WTC11 (cell line): ENCODE measurements around the gene ZDHHC14.

ENCODE experiments used
- CBFB ChIP-seq: sonication (generic); formaldehyde crosslinking; IDR thresholded peaks from 2 replicates; pipeline ENCODE4 v1.8.1; 2022; ENCODE audit warnings: mild to moderate bottlenecking, low read depth, missing genetic modification reagents
- GABPB1 ChIP-seq: sonication (generic); formaldehyde crosslinking; IDR thresholded peaks from 2 replicates; pipeline ENCODE4 v1.8.1; 2023; ENCODE audit warnings: mild to moderate bottlenecking, missing genetic modification reagents
- JUN ChIP-seq: sonication (generic); formaldehyde crosslinking; IDR thresholded peaks from 2 replicates; pipeline ENCODE4 v1.8.0; 2023; ENCODE audit warnings: mild to moderate bottlenecking, missing genetic modification reagents
- MYBL2 ChIP-seq: sonication (generic); formaldehyde crosslinking; IDR thresholded peaks from 2 replicates; pipeline ENCODE4 v1.8.1; 2023; ENCODE audit warnings: mild to moderate bottlenecking, moderate library complexity, missing genetic modification reagents
- SMAD4 ChIP-seq: sonication (generic); formaldehyde crosslinking; IDR thresholded peaks from 2 replicates; pipeline ENCODE4 v1.8.0; 2022; ENCODE audit warnings: mild to moderate bottlenecking, missing genetic modification reagents
- ZNF138 ChIP-seq: sonication (generic); formaldehyde crosslinking; conservative IDR thresholded peaks from 2 replicates; pipeline ENCODE4 v1.8.1; 2022; ENCODE audit warnings: mild to moderate bottlenecking, moderate library complexity, missing genetic modification reagents
- TF ChIP-seq, protein P1 (sequence below): sonication (generic); formaldehyde crosslinking; IDR thresholded peaks from 2 replicates; pipeline ENCODE4 v1.8.1; 2023; ENCODE audit warnings: mild to moderate bottlenecking, missing genetic modification reagents, borderline replicate concordance
- TF ChIP-seq, protein P2 (sequence below): fragments of 200-600 bp; IDR thresholded peaks from 2 replicates; pipeline ENCODE4 v1.8.0; 2022; ENCODE audit warnings: antibody characterized with exemption
- TF ChIP-seq, protein P3 (sequence below): sonication (generic); formaldehyde crosslinking; IDR thresholded peaks from 2 replicates; pipeline ENCODE4 v1.8.0; 2022; ENCODE audit warnings: mild to moderate bottlenecking, missing genetic modification reagents
- TF ChIP-seq, protein P4 (sequence below): sonication (generic); formaldehyde crosslinking; IDR thresholded peaks from 2 replicates; pipeline ENCODE4 v1.8.0; 2022; ENCODE audit warnings: mild to moderate bottlenecking, missing genetic modification reagents
- TF ChIP-seq, protein P5 (sequence below): sonication (generic); formaldehyde crosslinking; IDR thresholded peaks from 2 replicates; pipeline ENCODE4 v1.8.1; 2022; ENCODE audit warnings: low read depth, mild to moderate bottlenecking, moderate library complexity, missing genetic modification reagents, borderline replicate concordance

DNA sequence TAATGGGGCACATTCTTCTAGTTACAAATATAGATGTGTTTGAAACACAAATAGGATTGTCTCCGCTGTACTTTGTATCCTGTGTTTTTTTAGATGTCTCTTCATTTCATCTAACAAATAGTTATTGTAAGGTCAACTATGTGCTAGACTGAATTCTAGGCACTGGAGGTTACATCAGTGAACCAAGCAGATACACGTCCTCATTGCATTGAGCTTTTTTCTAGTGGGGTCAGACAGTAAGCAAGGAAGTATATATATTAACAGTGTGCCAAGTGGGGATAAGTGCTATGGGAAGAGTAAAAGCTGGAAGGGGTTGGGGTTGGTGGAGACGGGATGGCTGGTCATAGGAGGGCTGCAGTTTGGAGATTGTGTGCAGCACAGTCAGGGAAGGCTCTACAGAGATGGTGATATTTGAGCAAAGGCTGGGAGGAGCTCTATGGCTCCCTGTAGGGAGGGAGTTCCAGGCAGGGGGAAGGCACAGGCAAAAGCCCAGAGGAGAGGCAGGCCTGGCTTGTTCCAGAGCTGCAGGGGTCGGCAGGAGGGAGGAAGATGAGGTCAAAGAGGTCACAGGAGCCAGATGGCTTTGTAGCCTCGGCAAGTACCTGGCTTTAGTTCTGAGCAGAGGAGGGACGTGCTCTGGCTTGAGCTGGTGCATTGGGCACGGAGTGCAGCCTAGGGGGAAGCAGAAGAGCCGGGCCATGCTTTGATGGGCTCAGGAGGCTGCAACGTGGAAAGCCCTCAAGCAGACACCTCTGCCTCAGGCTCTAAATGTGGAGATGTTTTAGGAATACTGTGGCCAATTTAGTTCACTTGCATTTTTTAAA is 152.3 kb downstream of the ZDHHC14 start:
- TF ChIP-seq, protein P1, sequence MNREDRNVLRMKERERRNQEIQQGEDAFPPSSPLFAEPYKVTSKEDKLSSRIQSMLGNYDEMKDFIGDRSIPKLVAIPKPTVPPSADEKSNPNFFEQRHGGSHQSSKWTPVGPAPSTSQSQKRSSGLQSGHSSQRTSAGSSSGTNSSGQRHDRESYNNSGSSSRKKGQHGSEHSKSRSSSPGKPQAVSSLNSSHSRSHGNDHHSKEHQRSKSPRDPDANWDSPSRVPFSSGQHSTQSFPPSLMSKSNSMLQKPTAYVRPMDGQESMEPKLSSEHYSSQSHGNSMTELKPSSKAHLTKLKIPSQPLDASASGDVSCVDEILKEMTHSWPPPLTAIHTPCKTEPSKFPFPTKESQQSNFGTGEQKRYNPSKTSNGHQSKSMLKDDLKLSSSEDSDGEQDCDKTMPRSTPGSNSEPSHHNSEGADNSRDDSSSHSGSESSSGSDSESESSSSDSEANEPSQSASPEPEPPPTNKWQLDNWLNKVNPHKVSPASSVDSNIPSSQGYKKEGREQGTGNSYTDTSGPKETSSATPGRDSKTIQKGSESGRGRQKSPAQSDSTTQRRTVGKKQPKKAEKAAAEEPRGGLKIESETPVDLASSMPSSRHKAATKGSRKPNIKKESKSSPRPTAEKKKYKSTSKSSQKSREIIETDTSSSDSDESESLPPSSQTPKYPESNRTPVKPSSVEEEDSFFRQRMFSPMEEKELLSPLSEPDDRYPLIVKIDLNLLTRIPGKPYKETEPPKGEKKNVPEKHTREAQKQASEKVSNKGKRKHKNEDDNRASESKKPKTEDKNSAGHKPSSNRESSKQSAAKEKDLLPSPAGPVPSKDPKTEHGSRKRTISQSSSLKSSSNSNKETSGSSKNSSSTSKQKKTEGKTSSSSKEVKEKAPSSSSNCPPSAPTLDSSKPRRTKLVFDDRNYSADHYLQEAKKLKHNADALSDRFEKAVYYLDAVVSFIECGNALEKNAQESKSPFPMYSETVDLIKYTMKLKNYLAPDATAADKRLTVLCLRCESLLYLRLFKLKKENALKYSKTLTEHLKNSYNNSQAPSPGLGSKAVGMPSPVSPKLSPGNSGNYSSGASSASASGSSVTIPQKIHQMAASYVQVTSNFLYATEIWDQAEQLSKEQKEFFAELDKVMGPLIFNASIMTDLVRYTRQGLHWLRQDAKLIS (CRISPR knock-in tag): no peak
- 0 out of 2 replicates have a peak, but pooled peaks have one; percentile 42 for TF ChIP-seq ZNF138
- TF ChIP-seq SMAD4 (CRISPR knock-in tag): no peak
- TF ChIP-seq, protein P2, sequence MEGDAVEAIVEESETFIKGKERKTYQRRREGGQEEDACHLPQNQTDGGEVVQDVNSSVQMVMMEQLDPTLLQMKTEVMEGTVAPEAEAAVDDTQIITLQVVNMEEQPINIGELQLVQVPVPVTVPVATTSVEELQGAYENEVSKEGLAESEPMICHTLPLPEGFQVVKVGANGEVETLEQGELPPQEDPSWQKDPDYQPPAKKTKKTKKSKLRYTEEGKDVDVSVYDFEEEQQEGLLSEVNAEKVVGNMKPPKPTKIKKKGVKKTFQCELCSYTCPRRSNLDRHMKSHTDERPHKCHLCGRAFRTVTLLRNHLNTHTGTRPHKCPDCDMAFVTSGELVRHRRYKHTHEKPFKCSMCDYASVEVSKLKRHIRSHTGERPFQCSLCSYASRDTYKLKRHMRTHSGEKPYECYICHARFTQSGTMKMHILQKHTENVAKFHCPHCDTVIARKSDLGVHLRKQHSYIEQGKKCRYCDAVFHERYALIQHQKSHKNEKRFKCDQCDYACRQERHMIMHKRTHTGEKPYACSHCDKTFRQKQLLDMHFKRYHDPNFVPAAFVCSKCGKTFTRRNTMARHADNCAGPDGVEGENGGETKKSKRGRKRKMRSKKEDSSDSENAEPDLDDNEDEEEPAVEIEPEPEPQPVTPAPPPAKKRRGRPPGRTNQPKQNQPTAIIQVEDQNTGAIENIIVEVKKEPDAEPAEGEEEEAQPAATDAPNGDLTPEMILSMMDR: no peak
- TF ChIP-seq JUN (CRISPR knock-in tag): no peak
- 0 out of 2 replicates have a peak, but pooled peaks have one; percentile 63 for TF ChIP-seq CBFB (CRISPR knock-in tag)
- TF ChIP-seq, protein P3, sequence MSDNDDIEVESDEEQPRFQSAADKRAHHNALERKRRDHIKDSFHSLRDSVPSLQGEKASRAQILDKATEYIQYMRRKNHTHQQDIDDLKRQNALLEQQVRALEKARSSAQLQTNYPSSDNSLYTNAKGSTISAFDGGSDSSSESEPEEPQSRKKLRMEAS (CRISPR knock-in tag): no peak
- TF ChIP-seq, protein P4, sequence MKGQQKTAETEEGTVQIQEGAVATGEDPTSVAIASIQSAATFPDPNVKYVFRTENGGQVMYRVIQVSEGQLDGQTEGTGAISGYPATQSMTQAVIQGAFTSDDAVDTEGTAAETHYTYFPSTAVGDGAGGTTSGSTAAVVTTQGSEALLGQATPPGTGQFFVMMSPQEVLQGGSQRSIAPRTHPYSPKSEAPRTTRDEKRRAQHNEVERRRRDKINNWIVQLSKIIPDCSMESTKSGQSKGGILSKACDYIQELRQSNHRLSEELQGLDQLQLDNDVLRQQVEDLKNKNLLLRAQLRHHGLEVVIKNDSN (CRISPR knock-in tag): no peak
- TF ChIP-seq GABPB1: no peak
- TF ChIP-seq, protein P5, sequence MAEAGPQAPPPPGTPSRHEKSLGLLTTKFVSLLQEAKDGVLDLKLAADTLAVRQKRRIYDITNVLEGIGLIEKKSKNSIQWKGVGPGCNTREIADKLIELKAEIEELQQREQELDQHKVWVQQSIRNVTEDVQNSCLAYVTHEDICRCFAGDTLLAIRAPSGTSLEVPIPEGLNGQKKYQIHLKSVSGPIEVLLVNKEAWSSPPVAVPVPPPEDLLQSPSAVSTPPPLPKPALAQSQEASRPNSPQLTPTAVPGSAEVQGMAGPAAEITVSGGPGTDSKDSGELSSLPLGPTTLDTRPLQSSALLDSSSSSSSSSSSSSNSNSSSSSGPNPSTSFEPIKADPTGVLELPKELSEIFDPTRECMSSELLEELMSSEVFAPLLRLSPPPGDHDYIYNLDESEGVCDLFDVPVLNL (CRISPR knock-in tag): no peak
- TF ChIP-seq MYBL2 (CRISPR knock-in tag): no peak
